GM12875 (cell line): Measurements from ENCODE around the gene LRRC2.

Experiments
- H3K4me3 ChIP-seq: one replicate; pipeline ENCODE4 v1.5.1; 2011; ENCODE audit warnings: low read depth, low read length, control low read depth
- CTCF ChIP-seq: IDR thresholded peaks from 2 replicates; pipeline ENCODE4 v1.5.1; 2011; ENCODE audit warnings: low read depth, mild to moderate bottlenecking, control low read depth, inconsistent platforms, low read length, moderate library complexity, borderline replicate concordance; ENCODE audit not compliant: insufficient read depth

The LRRC2 gene

GRCh38 chr3:46481636-46482035, 84.5 kb downstream of the LRRC2 start:
- no peak for TF ChIP-seq CTCF
- H3K4me3 ChIP-seq: no peak overlapping the region

GRCh38 chr3:46480491-46481195, 85.5 kb downstream of the LRRC2 start:
- H3K4me3 ChIP-seq: no peak overlapping the region
- no peak for TF ChIP-seq CTCF

- no peak for TF ChIP-seq CTCF
- no peak overlapping the region for H3K4me3 ChIP-seq
Measured at GRCh38 chr3:46479696-46480095, 86.4 kb downstream of the LRRC2 start.

- no peak for TF ChIP-seq CTCF
Measured at GRCh38 chr3:46479021-46479420, 87.1 kb downstream of the LRRC2 start.

GRCh38 chr3:46478341-46478740, 87.8 kb downstream of the LRRC2 start:
- no peak for TF ChIP-seq CTCF
- no peak overlapping the region for H3K4me3 ChIP-seq

More at GRCh38 chr3:46479021-46479420, 87.1 kb downstream of the LRRC2 start:
- H3K4me3 ChIP-seq: no peak overlapping the region

GRCh38 chr3:46477756-46478155, 88.3 kb downstream of the LRRC2 start:
- H3K4me3 ChIP-seq: no peak overlapping the region
- TF ChIP-seq CTCF: no peak

GRCh38 chr3:46477145-46477544, 89.0 kb downstream of the LRRC2 start:
- no peak for TF ChIP-seq CTCF
- no peak overlapping the region for H3K4me3 ChIP-seq
